Measurements from ENCODE around the gene INPP4A.
"Not testable (repeated sequence)": the region's sequence is repeated elsewhere in the genome, so short reads cannot be mapped to it uniquely, and the experiment has no call there.

Gene INPP4A

DNA sequence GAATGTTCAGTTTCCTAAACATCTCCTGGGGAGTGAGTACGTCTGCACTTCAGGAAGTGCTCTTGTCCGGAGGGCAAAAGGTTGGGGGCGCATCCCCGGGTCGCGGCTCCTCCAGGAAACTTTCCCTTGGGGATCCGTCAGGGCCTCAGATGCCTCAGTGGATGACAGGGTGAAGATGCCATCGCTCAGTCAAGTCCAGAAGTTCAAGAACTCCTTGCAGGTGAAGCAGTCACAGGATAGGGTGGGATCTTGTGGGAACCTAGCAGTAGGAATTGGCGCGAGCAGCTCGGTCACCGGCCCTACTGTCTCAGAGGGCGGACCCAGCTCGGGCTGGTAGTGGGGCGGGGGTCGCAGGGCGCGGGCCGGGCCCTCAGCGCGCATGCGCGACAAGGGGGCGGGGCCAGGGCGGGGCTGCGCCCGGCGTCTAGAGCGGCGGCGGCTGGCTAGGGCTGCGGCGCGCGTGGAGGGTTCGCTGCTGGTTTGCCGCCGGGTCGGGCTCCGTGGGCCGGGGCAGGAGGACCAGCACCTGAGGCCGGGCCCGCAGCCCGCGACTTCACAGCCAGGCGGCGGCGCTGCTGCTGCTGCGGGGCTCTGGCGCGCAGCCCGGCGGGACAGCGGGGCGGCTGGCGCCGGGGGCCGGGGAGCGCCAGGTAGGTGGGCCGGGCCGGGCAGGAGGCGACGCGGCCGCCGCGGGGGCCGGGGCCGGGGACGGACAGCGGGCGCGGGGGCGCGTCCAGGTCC, at the start of gene INPP4A:
TSS of gene INPP4A (plus strand) at position 423 of the 741 bp plus-strand sequence. CDS start 75,191 bp downstream, outside the sequence.
- peak; percentile 81 for DNase-seq

DNA sequence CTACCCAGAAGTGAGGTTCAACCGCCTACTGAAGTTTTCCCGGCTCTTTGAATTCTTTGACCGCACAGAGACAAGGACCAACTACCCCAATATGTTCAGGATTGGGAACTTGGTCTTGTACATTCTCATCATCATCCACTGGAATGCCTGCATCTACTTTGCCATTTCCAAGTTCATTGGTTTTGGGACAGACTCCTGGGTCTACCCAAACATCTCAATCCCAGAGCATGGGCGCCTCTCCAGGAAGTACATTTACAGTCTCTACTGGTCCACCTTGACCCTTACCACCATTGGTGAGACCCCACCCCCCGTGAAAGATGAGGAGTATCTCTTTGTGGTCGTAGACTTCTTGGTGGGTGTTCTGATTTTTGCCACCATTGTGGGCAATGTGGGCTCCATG, 48.7 kb upstream of the INPP4A start:
- no peak for DNase-seq

DNA sequence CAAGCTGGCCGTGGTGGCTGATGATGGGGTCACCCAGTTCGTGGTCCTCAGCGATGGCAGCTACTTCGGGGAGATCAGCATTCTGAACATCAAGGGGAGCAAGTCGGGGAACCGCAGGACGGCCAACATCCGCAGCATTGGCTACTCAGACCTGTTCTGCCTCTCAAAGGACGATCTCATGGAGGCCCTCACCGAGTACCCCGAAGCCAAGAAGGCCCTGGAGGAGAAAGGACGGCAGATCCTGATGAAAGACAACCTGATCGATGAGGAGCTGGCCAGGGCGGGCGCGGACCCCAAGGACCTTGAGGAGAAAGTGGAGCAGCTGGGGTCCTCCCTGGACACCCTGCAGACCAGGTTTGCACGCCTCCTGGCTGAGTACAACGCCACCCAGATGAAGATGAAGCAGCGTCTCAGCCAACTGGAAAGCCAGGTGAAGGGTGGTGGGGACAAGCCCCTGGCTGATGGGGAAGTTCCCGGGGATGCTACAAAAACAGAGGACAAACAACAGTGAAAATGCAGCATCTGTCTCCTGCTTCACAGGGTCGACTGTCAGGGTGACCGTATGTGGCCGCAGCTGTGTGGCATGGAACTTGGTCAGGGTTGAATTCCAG, 47.8 kb upstream of the INPP4A start:
- DNase-seq = no peak

DNA sequence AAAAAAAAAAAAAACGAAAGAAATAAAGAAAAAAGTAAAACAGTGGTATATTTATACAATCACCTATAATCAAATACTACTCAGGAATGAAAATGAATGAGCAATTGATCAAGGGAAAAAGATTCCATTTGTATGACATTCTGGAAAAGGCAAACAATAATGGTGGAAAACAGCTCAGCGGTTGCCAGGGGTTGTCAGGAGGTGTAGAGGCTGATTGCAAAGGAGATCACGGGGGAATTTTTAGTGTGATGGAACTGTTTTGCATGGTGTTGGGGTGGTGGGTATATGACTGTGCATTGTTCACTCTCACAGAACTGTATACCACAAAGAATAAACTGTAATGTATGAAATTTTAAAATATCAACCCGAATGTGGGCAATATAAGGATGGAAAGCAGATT, 45.5 kb upstream of the INPP4A start:
- no peak for DNase-seq

DNA sequence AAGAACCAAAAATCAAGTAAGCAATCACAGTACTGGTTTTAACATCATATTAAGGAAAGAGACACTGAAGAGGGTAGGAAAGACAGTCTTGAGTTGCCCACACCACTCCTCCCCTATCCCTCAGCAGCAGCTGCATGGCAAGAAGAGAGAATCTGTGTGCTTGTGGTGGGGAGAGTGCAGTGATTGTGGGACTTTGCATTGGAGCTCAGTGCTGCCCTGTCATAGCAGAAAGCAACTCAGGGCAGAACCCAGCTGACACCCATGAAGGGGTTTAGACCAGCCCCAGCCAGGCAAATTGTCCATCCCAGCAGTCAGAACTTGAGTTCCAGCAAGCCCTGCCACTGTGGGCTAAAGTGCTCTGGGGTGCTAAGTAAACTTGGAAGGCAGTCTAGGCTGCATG, 40.8 kb upstream of the INPP4A start:
- DNase-seq = no peak

DNA sequence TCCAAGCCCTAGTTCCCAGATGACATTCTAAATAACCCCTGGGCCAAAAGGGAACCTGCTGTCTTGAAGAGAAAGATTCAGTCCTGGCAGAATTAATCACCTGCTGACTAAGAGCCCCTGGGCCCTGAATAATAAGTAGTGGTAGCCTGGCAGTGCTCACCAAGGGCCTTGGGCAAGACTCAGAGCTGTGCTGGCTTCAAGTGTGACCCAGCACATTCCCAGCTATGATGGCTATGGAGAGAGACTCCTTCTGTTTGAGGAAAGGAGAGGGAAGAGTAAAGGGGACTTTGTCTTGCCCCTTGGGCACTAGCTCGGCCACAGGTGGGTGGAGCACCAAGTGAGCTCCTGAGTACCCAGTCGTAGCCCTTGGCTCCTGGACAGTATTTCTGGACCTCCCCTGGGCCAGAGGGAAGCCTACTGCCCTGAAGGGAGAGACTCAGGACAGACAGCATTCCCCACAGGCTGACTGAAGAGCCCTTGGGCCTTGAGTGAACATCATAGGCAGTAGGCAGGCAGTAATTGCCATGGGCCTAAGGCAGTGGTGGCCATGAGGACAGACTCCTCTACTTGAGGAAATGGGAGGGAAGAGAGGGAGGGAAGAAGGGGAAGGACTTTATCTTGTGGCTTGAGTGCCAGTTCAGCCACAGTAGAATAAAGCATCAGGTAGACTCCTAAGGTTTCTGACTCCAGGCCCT, 40.0 kb upstream of the INPP4A start:
- no peak for DNase-seq

DNA sequence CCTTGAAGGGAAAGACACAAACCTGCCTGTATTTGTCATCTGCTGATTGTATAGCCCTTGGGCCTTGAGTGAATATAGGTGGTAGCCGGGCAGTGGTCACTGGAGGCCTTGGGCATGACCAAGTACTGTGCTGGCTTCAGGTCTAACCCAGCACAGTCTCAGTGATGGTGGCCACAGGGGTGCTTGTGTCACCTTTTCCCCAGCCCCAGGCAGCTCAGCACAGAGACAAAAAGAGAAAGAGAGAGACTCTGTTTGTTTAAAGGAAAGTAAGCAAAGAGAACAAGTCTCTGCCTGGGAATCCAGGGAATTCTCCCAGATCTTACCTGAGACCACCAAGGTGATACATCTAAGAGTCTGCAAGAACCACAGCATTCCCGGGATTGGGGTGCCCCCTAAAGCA, 39.4 kb upstream of the INPP4A start:
- DNase-seq = no peak

DNA sequence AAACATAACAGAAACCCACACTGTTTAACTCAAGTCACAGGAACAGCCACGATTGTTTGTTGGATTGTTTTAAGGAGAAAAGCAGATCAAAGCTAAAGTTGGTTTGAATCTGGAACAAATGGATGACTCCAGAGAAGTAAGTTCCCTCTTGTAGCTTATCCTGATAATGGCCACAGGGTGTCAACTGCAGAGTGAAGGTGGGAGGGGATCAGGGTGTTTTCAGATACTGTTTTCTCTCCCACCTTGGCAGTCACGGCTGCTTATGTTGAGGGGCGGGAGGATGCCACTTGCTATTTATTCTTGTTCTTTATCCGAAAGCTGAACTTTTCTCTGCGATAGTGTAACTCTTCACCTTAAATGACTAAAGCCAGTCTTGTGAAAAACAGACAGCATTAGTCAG, 36.5 kb upstream of the INPP4A start:
- no peak for DNase-seq

DNA sequence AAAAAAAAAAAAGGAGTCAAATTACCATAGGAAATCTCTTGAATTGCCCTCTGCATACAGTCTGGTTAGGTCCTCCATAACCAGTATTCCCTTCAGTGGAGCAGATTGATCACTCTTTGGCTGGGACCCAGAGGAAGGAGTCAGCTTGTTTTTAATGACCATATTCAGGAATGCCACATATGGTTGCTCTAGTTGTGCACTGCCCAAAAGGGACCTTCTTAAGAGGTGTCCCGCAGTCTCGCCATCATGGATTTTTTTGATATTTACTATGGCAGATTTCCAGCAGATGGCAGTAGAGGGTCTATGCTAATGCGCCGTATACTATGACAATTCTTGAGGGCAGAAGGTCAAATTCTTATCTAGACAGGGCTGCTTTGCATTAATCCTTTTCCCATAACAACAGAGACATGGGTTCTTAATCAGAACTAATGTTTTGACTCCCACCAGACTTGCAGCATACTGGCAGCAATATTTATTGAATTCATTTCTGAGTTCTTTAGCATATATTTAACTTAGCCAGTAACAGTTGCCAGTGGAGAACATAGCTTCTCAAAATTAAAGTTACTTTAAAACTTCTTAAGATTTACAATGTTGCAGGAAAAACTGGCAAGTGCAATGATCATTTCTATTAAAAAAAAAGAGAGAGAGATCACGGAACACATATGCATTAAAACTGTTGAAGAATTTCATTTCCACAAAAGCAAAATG, 31.8 kb upstream of the INPP4A start:
- DNase-seq = peak; percentile 44

DNA sequence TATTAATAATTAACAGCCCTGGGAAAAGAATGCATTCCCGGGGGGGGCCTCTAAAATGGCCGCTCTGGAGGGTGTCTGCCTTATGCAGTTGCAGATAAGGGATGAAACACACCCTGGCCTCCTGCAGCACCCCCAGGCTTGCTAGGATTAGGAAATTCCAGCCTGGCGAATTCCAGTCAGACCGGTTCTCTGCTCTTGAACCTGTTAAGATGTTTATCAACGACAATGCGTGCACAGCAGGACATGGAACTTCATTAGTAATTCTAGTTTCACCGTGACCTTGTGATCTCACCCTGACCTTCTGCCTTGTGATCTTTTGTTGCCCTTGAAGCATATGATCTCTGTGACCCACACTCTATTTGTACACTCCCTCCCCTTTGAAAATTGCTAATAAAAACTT, 30.4 kb upstream of the INPP4A start:
- DNase-seq = not testable (repeated sequence)

DNA sequence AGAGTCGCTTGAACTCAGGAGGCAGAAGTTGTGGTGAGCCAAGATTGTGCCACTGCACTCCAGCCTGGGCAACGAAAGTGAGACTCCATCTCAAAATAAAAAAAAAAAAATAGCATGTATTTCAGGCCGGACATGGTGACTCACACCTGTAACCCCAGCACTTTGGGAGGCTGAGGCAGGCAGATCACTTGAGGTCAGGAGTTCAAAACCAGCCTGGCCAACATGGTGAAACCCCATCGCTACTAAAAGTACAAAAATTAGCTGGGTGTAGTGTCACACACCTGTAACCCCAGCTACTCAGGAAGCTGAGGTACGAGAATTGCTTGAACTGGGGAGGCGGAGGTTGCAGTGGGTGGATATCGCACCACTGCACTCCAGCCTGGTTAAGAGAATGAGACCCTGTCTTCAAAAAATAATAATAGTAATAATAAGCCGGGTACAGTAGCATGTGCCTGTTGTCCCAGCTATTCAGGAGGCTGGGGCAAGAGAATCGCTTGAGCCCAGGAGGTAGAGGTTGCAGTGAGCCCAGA, 28.9 kb upstream of the INPP4A start:
- DNase-seq = not testable (repeated sequence)

DNA sequence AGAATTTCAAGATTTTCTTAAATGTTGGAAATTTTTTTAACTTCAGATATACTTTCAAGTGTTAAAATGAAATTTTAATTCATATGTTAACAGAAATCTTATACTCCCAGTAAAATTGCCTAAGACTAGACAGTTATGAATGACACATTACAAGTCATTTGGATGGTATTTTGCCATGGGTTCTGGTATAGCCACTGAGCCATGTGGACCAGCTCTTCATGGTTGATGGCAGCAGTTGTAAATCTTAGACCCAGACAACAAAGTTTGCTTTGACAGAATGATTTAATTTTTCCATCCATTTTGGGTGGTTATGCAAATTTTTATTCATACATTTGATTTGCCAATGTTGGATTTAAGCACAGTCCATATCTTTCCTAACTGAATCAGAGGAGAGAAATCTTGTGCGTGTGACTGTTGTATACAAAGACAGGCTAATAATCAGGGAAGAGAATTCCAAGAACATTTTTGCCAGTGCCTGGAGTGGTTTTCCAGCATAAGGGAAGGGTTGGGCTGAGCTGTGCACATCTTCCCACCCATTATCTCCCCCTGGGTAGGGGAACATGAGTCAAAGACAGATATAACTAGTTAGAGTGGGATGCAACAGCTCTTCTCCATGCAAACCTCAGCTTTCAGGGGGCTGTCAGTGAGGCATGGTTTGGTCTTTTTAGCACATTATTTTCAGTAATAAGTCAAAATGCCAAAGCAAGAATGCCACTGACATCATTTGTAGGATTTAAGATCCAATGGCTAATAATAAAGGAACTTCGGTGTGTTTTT, 28.1 kb upstream of the INPP4A start:
- DNase-seq = no peak

DNA sequence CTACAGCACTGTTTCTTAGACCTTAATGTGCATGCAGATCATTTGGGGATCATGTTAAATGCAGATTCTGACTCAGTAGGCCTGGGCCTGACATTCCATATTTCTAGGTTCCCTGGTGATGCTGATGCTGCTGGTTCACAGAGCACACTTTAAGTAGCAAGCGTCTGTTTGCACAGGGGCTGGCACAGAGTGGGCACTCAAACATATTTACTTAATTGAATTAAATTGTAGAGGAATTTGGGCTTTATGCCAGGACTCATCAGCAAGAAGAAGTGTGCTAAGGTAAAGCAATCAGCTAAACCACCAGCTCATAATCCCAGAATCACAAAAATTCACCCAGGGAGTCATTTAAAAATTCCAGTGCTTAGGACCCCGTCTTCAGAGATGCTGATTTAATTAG, 25.1 kb upstream of the INPP4A start:
- no peak for DNase-seq

DNA sequence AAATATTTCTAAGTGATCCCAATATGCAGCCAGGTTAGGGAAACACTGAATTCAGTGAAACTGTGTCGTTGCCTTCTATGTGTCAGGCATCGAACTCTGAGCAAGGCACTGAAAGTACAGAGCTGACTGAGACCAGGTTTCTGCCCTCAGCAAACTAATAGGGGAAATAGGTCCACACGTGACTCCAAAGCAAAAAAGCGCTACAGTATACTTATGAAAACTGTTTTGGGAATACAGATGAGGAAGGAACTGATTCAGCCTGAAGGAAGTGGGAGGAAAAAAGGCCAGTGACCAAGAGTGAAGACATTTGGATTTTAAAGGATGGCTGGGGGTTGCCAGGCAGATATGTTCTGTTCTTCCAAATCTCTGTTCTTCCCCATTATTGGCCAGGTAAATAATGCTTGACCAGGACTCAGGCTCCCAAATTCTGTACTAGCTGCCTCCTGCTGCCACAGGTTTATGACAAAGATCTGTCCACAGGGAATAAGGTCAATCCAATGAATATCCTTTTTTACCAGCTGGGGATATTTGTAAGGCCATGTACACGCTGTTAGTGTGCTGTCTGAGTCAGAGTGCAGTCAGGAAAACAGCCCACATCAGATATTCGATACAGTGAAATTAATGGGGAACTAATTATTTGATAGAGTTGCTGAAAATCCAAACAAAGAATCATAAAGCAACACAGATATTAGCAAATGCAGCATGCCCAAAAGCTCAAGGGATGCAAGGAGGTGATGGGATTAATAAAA, 24.5 kb upstream of the INPP4A start:
- DNase-seq = no peak

DNA sequence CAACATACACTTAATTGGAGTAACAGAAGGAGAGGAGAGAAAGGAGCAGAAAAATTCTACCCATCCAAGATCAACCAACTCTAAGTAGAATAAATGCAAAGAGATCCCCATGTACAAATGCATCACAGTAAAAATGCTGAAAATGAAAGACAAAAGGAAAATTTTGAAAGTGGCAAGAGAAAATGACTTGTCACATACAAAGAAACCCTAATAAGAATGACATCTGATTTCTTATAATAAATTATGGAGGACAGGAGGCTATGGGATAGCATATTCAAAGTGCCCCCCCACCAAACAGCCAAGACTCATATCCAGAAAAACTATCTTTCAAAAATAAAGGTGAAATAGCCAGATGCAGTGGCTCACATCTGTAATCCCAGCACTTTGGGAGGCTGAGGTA, 22.2 kb upstream of the INPP4A start:
- no peak for DNase-seq

DNA sequence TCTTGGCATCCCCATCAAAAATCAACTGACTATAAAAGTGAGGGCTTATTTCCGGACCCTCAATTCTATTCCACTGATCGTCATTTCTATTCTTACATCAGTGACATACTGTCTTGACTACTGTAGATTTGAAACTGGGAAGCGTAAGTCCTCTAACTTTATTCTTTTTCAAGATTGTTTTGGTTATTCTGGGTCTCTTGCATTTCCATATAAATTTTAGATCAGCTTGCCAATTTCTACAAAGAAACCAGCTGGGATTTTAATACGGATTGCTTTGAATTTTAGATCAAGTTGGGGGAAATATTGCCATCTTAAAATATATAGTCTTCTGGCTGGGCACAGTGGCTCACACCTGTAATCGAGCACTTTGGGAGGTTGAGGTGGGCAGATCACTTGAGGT, 17.9 kb upstream of the INPP4A start:
- no peak for DNase-seq

DNA sequence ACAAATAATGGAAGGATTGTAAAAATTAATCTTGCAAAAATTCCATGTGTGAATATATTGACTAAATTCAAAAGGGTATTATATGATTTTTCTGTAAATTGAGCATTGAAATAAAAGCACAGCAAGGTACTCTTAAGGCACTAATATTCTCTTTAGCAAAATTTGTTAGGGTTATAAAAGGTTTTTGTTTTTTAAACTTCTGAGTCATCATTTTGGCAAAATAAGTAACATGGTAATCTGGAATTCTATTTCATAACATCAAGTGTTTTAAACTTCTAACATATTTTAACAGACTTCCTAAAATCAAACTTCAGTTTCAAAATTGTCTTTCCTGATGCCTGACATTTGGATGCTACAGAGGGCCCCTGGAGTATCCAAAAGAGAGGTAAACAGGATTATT, 12.5 kb upstream of the INPP4A start:
- no peak for DNase-seq

DNA sequence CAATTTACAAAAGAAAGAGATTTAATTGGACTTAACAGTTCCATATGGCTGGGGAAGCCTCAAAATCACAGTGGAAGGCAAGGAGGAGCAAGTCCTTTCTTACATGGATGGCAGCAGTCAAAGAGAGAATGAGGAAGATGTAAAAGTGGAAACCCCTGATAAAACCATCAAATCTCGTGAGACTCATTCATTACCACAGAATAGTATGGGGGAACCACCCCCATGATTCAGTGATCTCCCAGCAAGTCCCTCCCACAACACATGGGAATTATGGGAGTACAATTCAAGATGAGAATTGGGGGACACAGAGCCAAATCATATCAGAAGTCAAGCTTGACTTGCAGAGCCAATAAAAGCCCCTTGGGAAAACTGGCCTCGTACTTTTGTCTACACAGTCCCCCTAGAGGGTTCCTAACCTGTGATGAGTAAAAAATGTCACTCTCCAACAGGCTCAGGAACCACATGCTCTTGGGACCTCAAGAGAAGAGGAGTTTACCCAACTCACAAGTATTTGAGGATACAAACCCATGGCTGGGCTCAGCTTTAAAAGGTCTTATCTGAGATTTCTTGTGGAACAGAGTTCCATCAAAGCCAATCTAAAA, 11.2 kb upstream of the INPP4A start:
- DNase-seq = no peak

DNA sequence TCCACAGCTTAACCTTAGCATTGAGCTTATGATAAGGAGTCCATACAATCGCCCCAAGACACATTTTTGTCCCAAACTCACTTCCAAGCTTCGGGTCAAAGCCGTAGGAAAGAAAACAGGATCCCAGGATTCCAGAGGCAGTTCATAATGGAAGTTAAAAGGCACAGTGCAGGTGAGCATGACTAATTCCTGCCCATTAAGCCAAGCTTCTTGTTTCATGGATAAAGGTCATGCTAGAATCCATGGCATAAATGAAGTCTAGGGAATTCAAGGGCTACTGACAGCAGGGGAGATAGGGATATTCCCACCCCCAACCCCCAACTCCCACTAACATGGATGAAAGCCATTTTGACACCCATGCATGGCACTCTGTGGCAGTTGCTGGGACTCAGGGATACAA, 10.2 kb upstream of the INPP4A start:
- DNase-seq = no peak

DNA sequence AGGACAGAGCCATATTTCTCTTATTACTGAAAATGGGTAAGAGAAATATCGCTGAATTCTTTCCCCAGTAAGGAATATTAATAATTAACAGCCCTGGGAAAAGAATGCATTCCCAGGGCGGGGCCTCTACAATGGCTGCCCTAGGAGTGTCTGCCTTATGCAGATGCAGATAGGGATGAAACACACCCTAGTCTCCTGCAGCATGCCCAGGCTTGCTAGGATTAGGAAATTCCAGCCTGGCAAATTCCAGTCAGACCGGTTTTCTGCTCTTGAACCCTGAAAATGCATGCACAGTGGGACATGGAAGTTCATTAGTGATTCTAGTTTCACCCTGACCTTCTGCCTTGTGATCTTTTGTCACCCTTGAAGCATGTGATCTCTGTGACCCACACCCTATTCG, 9.0 kb upstream of the INPP4A start:
- DNase-seq = not testable (repeated sequence)

DNA sequence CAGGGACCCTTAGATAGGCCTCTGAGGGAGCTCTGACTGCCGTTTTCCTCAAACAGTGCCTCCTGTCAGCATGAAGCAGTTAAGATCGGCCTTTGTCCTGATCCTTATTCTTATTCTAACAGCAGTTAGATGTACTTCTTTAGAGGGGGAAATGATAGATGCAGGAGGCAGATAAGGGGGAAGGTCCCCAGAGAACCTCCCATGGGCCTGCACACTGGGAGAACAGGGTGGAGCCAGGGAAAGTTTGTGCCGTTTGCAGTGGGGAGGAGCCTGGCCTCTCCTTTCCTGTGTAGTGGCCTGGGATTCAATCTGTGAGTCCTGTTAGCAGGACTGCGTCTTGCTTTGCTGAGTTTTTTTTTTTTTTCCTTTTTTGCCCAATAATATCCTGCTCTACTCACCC, 7.9 kb upstream of the INPP4A start:
- no peak for DNase-seq
